ENCODE measurements around the gene FAM216B. TPM values are rescaled to one million over a fixed set of nuclear protein-coding genes. Genes with fewer than 3 reads are reported as not detected.

FAM216B gene
- total RNA-seq, 3 donors from 2014 or later (not counting 1 experiment from before 2014, with no cell fraction given), result not detected

GRCh38 chr13:42792154-42792553 lies 10.8 kb downstream of the FAM216B start:
- no peaks in the 10 kb centered on the region for H3K36me3 ChIP-seq (ENCODE audit: control insufficient read depth, insufficient read depth, low read length)
- TF ChIP-seq CTCF (IDR thresholded peaks at IDR 0.05), result no peak
- ATAC-seq (no peak), DNase-seq (no peak)
- H3K27ac ChIP-seq (ENCODE audit: low read length), result no peak overlapping the region
- H3K27me3 ChIP-seq (ENCODE audit: control insufficient read depth, insufficient read depth, low read length), result peaks cover 2% of the 10 kb centered on the region
- Mint-ChIP-seq H3K4me3 (no peak overlapping the region), H3K36me3 (no peaks in the 10 kb centered on the region), H3K4me1 (no peaks in the 10 kb centered on the region), H3K9me3 (no peaks in the 10 kb centered on the region), H3K27ac (no peak overlapping the region), H3K27me3 (ENCODE audit: low read depth in 2 of 2) (peaks cover 8 to 9% of the 10 kb centered on the region in 2 donors)
- H3K4me1 ChIP-seq (ENCODE audit: control insufficient read depth, insufficient read depth, low read length), result no peaks in the 10 kb centered on the region
- intact Hi-C loops (cut with micrococcal nuclease), result no loop called here
- no peaks in the 10 kb centered on the region for H3K9me3 ChIP-seq (ENCODE audit: control insufficient read depth, insufficient read depth, low read length)
- H3K4me3 ChIP-seq (ENCODE audit: low read length), result no peak overlapping the region
- 86% methylated on average over 4 of the region's 4 CpGs for WGBS (ENCODE audit: insufficient coverage)

- no peaks in the 10 kb centered on the region for H3K9me3 Mint-ChIP-seq
- no peak for TF ChIP-seq CTCF (IDR thresholded peaks at IDR 0.05)
- WGBS (ENCODE audit: insufficient coverage), result 98% methylated on average over 4 of the region's 5 CpGs
- H3K27me3 ChIP-seq (ENCODE audit: control insufficient read depth, insufficient read depth, low read length), result peaks cover 2% of the 10 kb centered on the region
- DNase-seq, result no peak
- H3K4me1 Mint-ChIP-seq, result no peaks in the 10 kb centered on the region
- H3K27ac Mint-ChIP-seq, result no peak overlapping the region
- no peak overlapping the region for H3K4me3 Mint-ChIP-seq
- no peaks in the 10 kb centered on the region for H3K36me3 ChIP-seq (ENCODE audit: control insufficient read depth, insufficient read depth, low read length)
- no peaks in the 10 kb centered on the region for H3K4me1 ChIP-seq (ENCODE audit: control insufficient read depth, insufficient read depth, low read length)
- intact Hi-C loops (cut with micrococcal nuclease), result no loop called here
- ATAC-seq, result no peak
- H3K27me3 Mint-ChIP-seq (ENCODE audit: low read depth in 2 of 2), result peaks cover 8 to 9% of the 10 kb centered on the region in 2 donors
- no peaks in the 10 kb centered on the region for H3K9me3 ChIP-seq (ENCODE audit: control insufficient read depth, insufficient read depth, low read length)
- no peak overlapping the region for H3K4me3 ChIP-seq (ENCODE audit: low read length)
- no peaks in the 10 kb centered on the region for H3K36me3 Mint-ChIP-seq
- no peak overlapping the region for H3K27ac ChIP-seq (ENCODE audit: low read length)
Measured at GRCh38 chr13:42794577-42795275, 13.3 kb downstream of the FAM216B start.

GRCh38 chr13:42795666-42796065 lies 14.3 kb downstream of the FAM216B start:
- peaks cover 8 to 9% of the 10 kb centered on the region in 2 donors for H3K27me3 Mint-ChIP-seq (ENCODE audit: low read depth in 2 of 2)
- H3K4me3 Mint-ChIP-seq, result no peak overlapping the region
- TF ChIP-seq CTCF (IDR thresholded peaks at IDR 0.05), result no peak
- no peaks in the 10 kb centered on the region for H3K36me3 ChIP-seq (ENCODE audit: control insufficient read depth, insufficient read depth, low read length)
- H3K9me3 ChIP-seq (ENCODE audit: control insufficient read depth, insufficient read depth, low read length), result no peaks in the 10 kb centered on the region
- H3K27me3 ChIP-seq (ENCODE audit: control insufficient read depth, insufficient read depth, low read length), result peaks cover 2% of the 10 kb centered on the region
- no peak overlapping the region for H3K27ac Mint-ChIP-seq
- no peaks in the 10 kb centered on the region for H3K4me1 ChIP-seq (ENCODE audit: control insufficient read depth, insufficient read depth, low read length)
- H3K4me3 ChIP-seq (ENCODE audit: low read length), result no peak overlapping the region
- H3K4me1 Mint-ChIP-seq, result no peaks in the 10 kb centered on the region
- no peak for DNase-seq
- H3K9me3 Mint-ChIP-seq, result no peaks in the 10 kb centered on the region
- no peak for ATAC-seq
- intact Hi-C loops (cut with micrococcal nuclease), result no loop called here
- 86% methylated on average over 2 of the region's 2 CpGs for WGBS (ENCODE audit: insufficient coverage)
- no peak overlapping the region for H3K27ac ChIP-seq (ENCODE audit: low read length)
- no peaks in the 10 kb centered on the region for H3K36me3 Mint-ChIP-seq

Measured in natural killer cell (primary cell).